ENCODE results near the gene KMT2C. TPM values are rescaled to one million over a fixed set of nuclear protein-coding genes. Genes with fewer than 3 reads are reported as not detected.

Gene KMT2C
- 6.1 to 8.1 TPM (median 7.2 TPM) in 5 replicates for total RNA-seq (2022; extraction: Qiagen RNA extraction)

GRCh38 chr7:152435384-152436110 lies at the start of gene KMT2C:
Gene KMT2C, minus strand, starts transcription at chr7:152436003. Its CDS starts 217 bp downstream, at chr7:152435786.

Other genes starting within 250 kb of the KMT2C start
- gene XRCC2, start 240.1 kb upstream of the KMT2C start, total RNA-seq (2022; extraction: Qiagen RNA extraction): 3.5 to 4.9 TPM (median 4.7 TPM) in 5 replicates